Pons (tissue), 1 donor: ENCODE data around the gene COQ4.
A peak's percentile ranks its signal among the peaks of the same experiment; 100 is the strongest.
"Not testable (repeated sequence)": the region's sequence is repeated elsewhere in the genome, so short reads cannot be mapped to it uniquely, and the experiment has no call there.

Experiments used
- DNase-seq: peaks from one replicate; pipeline ENCODE4 v3.0.0-alpha.2; 2016; ENCODE audit warnings: low spot score

COQ4 gene

GRCh38 chr9:128322404-128323211 is at the start of gene COQ4, which contains the start of gene TRUB2:
TSS of gene COQ4 (plus strand) at chr9:128322839. CDS start at chr9:128322859, 20 bp downstream.
TSS of gene TRUB2 (minus strand) at chr9:128322447. CDS start at chr9:128322408, 39 bp downstream.
- DNase-seq, result peak; percentile 96

GRCh38 chr9:128274245-128274644 is 48.4 kb upstream of the COQ4 start:
- no peak for DNase-seq

GRCh38 chr9:128275198-128276007 is 47.2 kb upstream of the COQ4 start, which contains the start of gene GOLGA2:
TSS of gene GOLGA2 (minus strand) at chr9:128276007. CDS start at chr9:128275976, 31 bp downstream.
- no peak for DNase-seq

- DNase-seq, result peak; percentile 98
Observed at GRCh38 chr9:128276008-128276573, 46.5 kb upstream of the COQ4 start, which contains the start of gene SWI5. TSS of gene SWI5 (plus strand) at chr9:128276276.

DNA sequence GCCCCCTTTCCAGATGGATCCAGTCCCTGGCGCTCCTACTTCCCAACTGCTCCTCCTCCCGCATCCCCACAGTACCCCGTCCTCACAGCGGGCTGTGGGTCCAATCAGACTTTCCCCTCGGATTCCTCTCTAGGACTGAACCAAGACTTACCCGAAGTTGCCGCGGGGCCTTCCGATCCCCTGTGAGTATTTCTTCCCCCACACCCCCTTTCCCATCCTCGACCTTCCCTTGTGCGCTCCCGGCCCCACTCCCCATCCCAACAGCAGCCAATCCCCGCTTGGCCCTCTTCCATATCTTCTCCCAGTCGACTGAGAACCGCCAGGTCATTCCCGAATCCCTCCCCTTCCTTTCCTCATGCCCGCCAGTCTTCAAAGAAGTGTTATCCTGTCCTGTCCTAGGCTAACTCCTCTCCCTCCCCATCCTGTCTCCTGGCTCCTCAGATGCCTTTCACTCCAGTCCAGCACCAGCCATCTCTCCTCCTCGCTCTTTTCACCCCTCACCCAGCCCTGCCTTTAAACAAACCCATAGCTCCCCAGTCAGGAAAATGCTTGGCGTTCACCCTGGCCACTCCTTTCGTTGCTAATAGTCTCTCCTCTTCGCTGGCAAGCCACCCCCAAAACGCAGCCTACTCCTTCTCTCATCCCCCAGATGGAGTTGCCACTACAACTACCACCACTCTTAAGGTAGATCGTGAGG is 45.9 kb upstream of the COQ4 start:
- DNase-seq, result no peak

DNA sequence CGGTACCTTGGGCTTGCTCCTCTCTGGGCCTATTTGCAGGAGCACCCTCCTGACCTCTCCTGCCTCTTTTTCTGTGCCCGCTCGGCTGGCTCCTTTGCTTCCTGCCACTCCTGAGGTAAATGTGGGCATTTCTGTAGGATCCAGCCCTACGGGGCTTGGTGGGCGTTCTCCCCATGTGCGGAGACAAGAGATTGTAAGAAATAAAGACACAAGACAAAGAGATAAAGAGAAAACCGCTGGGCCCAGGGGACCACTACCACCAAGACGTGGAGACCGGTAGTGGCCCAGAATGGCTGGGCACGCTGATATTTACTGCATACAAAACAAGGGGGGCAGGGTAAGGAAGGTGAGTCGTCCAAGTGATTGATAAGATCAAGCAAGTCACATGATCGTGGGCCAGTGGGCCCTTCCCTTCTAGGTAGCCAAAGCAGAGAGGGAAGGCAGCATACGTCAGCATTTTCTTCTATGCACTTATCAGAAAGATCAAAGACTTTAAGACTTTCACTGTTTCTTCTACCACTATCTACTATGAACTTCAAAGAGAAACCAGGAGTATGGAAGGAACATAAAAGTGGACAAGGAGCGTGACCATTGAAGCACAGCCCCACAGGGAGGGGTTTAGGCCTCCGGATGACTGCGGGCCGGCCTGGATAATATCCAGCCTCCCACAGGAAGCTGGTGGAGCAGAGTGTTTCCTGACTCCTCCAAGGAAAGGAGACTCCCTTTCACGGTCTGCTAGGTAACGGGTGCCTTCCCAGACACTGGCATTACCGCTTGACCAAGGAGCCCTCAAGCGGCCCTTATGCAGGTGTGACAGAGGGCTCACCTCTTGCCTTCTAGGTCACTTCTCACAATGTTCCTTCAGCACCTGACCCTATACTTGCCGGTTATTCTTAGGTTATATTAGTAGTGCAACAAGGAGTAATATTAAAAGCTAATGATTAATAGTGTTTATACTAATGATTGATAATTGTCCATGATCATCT is 43.3 kb upstream of the COQ4 start:
- not testable (repeated sequence) for DNase-seq

DNA sequence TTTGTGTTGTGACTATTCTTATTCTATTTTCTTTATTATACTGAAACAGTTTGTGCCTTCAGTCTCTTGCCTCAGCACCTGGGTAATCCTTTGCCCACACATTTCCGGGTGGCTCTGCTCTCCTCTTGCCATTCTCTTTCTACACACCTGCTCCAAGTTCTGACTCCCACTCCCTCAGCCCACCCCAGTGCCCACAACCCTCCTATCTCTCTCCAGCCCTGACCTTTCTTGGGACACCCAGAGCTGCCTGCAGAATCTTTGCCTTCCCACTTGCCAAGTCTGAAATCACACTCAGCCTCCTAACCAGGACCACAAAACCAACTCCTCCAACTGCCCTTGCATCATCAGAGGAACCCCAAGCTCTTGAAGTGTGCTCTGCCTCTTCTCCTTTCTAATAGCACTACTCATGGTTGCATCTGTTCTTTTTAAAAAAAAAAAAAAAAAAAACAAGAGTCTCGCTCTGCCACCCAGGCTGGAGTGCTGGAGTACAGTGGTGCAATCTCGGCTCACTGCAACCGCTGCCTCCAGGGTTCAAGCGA is 42.5 kb upstream of the COQ4 start:
- DNase-seq, result no peak

- no peak for DNase-seq
Observed at GRCh38 chr9:128282500-128282899, 40.1 kb upstream of the COQ4 start.

DNA sequence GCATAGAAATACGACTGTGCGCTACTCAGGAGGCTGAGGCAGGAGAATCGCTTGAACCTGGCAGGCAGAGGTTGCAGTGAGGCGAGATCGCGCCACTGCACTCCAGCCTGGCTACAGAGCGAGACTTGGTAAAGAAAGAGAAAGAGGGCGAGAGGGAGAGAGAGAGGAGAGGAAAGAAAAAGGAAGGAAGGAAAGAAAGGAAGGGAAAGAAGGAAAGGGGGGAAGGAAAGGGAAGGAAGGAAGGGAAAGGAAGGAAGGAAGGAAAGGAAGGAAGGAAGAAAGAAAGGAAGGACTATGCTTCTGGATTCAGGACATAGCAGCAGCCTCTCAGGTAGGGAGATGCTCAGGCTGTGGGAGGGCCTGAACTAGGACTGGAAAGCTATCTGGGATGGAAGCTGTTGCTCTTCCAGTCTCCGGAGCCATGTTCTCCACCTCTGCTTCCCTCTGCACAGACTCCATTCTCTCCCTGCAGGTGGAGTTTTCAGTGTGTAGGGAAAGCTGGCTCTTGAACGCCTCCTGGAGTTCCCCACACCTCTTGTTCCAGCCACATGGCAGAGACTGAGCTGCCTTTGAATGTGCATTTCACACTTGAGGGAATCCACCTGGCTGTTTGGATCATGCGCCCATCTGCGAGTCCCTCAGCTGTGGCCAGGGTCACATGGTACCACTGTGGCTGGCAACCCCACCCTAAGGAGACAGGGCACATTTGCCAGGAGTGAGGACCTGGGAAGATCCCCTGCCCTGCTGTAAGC is 37.4 kb upstream of the COQ4 start:
- no peak for DNase-seq

DNA sequence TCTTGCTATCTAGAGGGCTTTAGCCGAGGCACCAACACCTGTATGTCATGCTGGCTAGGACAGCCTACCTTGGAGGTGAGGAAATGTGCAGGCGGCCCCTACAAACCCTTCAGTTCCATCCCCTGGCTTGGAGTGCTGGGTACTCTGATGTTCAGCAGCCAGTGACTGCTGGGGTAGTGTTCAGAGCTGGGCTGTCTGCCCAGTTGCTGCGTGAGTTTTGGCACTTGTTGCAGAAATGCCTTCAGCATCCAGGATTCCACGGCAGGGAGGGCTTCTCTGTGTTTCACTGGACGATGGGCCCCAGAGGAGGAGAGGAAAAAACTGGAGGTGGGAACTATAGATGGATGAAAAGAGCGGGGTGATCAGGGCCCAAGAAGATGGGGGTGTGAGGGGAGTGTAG is 36.2 kb upstream of the COQ4 start:
- DNase-seq, result peak; percentile 85

GRCh38 chr9:128288273-128289004 is 34.2 kb upstream of the COQ4 start:
- DNase-seq, result no peak

GRCh38 chr9:128292009-128292408 is 30.6 kb upstream of the COQ4 start:
- no peak for DNase-seq

- DNase-seq, result no peak
Observed at GRCh38 chr9:128293091-128293490, 29.5 kb upstream of the COQ4 start.

DNA sequence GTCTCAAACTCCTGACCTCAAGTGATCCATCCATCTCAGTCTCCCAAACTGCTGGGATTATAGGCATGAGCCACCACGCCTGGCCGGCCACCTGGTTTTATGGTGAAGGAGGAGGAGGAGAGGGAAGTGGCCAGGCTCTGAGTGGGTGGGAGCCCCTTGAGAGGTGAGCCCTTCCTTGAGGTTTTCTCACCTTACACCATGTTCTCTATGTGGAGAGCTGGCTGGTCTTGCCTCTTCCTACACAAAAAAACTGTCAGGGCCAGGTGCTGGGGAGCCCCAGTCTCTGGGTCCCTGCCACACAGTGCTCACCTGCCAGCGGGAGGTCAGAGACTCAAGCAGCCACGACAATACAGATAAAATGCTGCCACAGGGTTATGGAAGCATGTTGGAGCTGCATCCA is 28.5 kb upstream of the COQ4 start:
- DNase-seq, result no peak

DNA sequence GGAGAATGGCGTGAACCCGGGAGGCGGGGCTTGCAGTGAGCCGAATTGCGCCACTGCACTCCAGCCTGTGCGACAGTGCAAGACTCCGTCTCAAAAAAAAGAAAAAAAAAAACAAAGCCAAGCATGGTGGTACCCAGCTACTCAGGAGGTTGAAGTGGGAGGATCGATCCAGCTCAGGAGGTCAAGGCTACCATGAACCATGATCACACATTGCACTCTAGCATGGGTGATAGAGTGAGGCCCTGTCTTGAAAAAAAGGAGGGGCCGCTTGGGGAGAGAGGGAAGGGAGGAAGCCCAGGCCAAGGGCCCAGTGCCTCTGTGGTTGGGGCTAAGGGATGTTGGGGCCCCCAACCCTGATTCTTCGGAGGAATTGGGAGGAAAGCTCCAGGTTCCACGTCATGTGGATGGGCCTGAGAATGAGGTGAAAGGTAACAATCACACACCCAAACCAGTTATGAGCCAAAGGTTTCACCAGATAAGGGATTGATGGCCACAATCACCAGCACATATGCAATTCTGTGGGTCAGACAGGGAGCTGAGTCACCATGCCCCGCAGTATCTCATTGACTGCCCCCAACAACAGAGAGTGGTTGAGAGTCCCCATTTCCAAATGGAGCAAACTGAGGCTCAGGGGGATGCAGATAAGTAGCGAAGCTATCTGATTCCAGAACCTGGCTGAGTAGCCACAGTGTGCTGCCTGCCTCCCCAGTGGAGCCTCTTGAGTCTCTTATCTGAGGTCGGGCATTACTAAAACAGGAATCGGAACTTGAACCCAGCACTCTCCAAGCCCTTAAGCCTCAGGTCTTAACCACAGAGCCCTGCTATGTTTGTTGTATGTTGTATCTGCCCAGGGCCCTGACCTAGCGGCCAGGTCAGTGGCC is 26.1 kb upstream of the COQ4 start:
- no peak for DNase-seq

DNA sequence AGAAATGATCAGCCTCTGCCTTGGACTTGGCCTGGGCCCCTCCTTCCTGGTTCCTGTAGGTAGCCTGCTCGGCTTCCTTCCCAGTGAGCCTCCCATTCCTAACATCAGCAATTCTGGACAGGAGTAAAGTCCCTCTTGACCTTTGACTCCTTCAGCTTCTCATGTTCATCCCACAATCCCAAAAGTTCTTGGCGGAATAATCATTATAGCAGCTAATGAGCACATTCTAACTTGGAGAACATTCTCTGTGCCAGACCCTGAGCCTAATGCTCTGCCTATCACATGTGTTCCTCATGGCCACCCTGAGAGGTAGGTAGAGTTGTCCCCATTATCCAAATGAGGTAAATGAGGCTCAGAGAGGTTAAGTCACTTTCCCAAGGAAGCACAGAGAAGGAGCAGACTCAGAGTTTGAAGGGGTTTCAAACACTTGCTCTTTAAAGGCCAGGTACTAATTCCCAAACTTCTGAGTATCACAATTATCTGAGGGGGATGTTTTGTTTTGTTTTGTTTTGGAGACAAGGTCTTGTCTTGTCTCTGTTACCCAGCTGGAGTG is 25.3 kb upstream of the COQ4 start:
- DNase-seq, result no peak
